Superior temporal gyrus (tissue), 1 donor: ENCODE results near the gene TTC19.
A peak's percentile ranks its signal among the peaks of the same experiment; 100 is the strongest.

Source experiments
- DNase-seq: peaks from one replicate; pipeline ENCODE4 v3.0.0-alpha.2; 2016; ENCODE audit errors: extremely low spot score

Gene TTC19, protein sequence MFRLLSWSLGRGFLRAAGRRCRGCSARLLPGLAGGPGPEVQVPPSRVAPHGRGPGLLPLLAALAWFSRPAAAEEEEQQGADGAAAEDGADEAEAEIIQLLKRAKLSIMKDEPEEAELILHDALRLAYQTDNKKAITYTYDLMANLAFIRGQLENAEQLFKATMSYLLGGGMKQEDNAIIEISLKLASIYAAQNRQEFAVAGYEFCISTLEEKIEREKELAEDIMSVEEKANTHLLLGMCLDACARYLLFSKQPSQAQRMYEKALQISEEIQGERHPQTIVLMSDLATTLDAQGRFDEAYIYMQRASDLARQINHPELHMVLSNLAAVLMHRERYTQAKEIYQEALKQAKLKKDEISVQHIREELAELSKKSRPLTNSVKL

DNA sequence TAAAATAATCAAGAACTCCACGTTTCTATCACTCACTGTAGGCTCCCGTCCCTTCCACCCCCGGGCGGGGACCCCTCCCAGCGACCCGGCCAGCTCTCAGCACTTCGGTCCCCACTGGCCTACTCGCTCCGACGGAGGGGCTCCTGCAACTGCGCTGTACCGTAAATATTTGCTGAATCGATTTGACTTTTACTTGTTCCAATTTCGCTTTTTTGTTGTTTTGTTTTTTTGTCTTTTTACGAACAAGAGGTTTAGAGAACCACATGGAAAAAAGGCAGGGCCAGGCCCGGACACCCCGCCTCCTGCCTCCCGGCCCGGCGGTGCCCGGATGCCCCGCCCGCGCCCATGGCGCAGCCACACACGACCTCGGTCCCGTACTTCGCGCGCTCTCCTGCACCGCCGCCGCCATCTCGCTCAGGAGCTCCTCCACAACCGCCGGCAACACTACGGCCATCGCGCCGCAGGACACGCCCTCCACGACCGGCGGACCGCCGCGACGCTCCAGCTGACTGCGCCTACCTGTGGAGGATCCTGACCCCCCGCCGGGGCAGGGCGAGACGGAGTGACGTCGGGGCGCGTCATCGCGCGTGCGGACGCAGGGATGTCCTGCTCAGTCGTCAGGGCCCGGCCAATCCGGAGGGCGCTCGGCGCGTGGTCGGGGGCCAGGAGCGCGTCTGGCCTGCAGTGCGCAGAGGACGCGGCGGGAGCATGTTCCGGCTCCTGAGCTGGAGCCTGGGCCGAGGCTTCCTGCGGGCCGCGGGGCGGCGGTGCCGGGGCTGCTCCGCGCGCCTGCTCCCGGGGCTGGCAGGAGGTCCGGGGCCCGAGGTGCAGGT is at the start of gene TTC19, which contains the start of gene ZSWIM7:
Gene TTC19, plus strand, starts transcription at position 684 of the 833 bp plus-strand sequence. Its CDS starts 25 bp downstream, at position 709.
Gene ZSWIM7, minus strand, starts transcription at position 564 of the 833 bp plus-strand sequence. Its CDS starts 110 bp downstream, at position 454.
- DNase-seq: peak; percentile 96

DNA sequence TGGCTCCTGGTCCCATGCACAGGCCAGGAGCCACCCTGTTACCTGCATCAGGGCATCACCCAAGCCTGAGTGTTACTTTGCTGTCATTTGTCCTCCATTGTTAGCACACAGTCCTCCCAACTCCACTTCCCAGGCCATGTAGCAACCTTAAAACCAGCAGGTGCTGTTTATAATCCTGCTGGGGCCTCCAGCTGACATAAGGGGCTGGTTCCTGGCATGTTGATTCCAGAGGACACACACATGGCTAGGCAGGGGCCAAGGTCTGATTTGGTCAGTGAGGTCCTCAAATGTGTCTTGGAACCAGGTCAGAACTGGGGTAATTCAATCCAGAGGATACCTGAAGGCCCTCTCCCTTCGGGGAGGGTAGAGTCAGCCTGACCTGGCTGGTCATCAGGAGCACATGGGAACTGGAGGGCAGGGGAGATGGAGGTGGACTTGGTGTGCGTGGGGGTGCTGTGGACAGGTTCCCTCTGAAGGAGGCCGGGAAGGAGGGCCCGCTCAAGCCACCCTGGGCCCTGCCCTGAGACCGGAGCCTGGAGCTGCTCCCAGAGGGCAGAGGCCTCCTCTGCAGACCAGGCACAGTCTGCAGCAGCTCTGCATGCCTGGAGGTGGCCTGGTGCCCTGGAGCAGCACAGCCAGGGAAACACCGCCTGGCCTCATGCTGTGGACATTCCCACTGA is 48.1 kb upstream of the TTC19 start:
- no peak for DNase-seq

DNA sequence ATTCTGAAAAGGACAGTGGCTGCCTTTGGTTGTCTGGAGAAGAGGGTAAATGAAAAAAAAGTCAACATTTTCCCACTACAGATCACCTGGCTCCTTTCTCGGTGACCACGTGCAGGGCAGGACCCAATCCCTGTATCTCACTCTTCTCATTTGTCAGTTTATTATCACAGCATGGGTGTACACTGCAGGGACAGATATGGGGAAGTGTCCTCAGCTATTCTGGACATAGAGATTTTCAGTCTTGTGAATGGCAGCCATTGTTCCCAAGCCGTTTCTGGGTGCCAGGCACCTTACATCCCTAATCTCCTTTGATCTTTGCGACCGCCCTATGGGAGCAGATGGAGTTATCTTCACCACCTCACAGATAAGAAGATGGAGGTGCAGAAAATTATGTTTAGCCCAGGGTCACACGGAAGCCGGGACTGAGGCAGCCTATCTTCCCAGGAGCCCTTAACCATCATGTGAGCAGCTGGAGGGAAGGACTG is 47.5 kb upstream of the TTC19 start:
- DNase-seq: no peak

DNA sequence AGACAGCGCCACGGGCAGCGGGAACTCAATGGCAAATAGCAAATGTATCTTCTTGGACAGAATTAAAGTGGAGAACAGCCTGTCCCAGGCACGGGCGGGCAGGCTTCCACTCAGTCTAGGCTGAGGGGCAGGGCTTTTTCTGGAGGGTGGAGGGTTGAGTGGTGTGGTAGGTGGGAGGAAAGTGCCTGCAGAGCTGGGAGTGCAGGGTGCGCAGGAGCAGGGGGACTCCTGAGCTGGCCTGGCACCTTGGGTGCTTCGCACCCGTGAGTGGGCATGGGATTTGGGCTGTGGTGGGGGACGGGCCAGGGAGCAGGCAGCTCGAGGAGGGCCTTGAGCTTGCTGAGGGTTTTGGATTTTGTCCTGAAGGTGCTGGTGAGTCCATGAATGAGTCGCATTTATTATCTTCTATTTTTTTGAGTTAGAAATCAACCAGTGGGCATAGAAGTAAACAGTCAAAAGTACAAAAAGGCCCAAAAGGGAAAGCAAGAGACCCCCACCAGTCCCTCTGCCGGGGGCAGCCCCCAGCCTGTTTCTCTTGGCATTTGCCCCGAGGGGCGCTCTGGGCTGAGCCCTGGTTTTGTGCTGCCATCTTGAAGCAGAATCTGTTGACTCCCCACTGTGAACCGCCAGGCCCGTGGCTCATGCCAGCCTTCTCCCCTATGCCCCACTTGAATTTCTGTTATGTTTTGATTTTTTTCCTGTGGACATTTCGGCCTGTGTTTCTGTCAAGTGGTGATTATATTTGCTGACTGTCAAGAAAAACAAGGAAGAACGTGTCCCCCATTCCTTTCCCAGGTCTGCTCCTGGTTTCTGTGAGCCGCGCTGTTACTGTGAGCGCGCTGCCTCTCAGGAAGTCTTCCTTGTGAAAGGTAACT is 46.5 kb upstream of the TTC19 start:
- DNase-seq: no peak

DNA sequence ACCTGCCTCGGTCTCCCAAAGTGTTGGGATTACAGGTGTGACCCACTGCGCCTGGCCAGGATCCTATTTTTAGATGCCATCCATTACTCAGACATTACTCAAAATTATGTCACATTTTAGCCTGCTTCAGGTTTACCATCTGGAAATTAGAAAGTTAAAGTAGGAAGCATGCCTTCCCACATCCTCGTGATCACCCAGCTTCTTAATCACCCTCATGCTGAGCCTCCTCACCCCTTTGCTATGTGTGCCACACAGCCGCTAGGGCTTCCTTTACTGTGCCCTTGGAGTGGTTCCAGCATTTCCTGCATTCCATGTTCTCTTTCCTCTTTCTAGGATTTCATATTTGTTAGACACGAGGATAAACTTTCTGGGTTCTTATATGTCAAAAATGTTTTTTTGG is 45.4 kb upstream of the TTC19 start:
- no peak for DNase-seq

DNA sequence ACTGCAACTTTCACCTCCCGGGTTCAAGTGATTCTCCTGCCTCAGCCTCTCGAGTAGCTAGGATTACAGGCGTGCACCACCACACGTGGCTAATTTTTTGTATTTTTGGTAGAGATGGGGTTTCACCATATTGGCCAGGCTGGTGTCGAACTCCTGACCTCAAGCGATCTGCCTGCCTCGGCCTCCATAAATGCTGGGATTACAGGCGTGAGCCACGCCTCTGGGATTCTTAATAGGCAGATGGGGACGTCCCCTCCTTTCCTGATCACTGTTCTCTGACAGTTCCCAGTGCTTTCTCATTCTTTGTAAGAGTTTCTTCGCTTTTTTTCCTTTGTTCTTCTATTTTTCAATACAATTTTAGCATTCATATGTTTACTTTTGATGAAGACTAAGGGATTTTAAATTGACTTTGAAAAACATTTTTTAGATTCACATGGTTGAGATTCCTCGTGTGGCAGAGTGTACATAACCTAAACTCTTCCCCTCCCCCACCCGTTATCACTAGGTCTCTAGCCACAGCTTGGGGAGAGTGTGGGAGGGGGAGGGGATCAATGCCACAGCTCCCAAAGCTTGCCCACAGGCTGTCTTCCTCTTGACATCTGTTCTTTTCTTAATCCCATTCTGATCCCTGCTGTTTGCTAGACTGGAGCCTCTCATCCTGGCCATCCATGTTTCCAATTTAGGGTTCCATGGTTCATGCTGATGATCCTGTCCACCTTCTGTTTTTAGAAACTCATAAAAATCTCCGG is 43.7 kb upstream of the TTC19 start:
- no peak for DNase-seq

DNA sequence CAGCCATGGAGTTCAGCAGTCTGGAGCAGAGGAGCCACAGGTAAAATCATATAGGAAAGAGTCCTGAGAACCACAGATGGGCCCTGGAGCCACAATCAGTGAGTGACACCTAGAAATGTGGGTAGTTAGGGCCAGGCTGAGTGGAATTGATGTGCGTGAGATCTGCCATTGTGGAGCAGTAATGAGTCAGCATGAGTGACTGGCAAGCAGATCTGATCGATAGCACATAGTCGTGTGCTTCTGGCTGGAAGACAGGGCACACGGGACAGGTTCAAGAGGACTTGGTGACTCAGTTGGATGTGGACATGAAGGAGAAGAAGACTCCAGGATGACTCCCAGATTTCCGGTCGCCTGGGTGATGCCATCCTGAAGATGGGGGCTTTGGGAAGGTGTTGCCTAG is 42.4 kb upstream of the TTC19 start:
- DNase-seq: no peak

DNA sequence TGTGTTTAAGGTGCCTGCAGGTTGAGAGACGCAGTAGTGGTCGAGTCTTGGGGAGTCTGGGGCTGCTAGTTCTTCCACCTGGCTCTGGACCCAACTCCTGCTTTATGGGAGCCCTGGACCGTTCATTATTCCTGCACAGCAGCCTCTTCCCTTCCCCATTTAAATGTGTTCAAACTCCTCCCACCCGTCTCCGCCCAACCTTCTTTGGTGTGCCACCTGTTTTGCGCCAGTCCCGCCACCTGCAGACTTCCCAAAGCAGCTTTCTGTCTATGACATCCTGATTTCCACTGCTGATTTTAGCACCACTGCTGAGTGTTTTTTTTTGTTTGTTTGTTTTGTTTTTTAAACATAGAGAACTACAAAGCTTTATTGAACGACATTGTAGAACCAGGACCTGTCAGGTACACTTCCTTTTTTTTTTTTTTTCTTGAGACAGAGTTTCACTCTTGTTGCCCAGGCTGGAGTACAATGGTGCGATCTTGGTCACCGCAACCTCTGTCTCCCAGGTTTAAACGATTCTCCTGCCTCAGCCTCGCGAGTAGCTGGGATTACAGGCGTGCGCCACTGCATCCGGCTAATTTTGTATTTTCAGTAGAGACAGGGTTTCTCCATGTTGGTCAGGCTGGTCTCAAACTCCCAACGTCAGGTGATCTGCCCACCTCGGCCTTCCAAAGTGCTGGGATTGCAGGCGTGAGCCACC is 41.9 kb upstream of the TTC19 start:
- no peak for DNase-seq

DNA sequence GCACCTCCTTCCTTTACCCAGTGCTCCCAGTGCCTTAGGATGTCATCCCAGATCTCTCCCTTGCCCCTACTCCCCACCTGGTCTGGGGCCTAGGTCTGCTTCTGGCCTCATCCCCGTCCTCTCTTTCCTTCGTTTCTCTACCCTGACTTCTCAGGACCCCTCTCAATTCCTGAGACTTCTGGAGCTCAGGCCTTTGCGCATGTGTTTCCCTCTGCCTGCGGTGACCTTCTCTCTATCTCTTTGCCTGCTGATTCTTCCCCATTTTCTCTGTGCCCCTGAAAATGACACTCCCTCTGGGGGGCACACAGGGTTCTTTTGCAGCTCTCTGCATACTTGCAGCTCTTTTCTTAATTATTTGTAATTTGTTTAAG is 41.2 kb upstream of the TTC19 start:
- DNase-seq: no peak

DNA sequence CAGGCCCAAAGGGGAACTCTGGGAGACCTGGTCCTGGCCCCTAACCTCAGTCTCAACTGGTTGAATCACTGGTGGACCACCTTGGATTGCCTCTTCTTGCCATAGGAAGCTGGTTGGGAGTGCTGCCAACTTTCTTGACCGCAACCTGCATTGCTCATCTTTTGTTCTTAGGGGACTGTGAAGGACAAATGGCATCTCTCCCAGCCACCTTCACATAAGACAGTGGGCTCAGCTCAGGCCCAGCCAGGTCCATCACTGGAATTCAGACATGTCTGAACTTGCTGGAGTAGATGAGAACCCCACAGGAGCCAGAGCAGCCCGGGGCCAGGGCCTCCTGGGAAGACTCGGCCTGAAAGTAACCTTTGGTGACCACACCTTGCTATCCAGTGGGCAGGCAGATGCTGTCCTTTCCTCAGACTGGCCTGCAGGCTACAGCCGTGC is 35.9 kb upstream of the TTC19 start:
- DNase-seq: no peak

DNA sequence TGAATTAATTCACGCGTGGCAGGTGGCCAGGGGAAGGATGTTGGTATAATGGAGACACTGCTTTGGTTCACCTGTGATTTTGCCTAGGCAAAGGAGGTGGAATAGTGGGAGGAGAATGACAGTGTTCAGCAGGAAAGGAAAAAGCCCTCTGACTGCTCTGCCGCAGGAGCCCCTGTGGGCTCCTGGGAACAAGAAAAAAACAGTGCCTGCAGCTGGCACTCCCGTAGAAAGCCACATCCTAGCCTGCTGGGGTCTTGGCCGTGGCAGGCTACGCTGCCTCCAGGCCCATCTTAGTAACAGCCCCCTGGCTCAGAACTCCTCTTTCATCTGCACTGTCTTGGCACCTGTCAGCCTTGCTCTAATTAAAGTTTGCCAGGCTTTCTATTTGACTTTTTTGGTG is 34.1 kb upstream of the TTC19 start:
- DNase-seq: no peak

DNA sequence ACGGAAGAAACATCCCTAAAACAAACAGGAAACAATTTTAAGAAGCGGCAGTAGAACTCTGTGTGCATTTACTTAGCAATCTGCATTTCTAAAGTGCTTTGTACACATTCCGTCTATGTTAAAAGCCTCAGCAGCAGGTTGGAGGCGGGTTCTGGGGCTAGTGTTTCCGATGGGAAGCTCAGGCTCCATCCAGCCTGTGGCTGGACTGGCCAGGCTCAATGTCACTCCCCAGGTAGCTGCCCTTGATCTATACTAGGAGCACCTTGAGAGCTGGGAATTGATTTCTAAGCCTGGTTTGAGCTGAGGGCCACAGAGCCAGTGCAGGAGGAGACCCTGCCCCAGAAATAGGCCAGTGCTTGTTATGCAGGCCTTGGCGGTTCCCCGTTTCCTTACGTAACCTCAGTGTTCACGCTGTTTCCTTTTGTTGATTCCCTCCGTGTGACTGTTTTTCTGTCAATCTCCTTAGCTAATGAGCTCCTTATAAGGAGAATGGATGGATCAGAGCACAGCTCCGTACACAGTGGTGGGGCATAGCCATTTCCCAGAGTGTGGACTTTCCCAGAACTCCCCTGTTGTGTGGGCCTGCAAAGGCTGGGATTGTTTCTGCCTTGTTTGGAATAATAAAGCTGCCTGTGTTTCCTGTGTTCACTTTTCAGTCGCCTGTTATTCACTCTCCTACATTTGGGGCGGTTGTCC is 33.3 kb upstream of the TTC19 start:
- DNase-seq: peak; percentile 33

DNA sequence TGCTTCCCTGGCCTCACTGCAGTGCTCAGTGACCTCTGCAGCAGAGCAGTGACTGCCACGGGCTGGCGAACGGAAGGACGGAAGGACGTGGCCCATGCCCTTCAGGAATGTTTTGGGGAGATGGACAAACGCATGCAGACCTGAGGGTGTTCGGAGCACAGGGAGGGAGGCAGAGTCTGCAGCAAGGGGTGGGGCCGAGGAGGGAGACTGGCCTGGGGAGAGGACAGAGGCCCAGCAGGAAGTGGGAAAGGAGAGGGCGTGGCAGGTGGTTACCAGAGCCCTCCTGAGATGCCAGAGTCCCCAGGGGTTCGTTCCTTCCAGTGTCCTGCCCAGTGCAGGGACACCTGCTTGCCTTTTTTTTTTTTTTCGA is 32.8 kb upstream of the TTC19 start:
- DNase-seq: no peak

DNA sequence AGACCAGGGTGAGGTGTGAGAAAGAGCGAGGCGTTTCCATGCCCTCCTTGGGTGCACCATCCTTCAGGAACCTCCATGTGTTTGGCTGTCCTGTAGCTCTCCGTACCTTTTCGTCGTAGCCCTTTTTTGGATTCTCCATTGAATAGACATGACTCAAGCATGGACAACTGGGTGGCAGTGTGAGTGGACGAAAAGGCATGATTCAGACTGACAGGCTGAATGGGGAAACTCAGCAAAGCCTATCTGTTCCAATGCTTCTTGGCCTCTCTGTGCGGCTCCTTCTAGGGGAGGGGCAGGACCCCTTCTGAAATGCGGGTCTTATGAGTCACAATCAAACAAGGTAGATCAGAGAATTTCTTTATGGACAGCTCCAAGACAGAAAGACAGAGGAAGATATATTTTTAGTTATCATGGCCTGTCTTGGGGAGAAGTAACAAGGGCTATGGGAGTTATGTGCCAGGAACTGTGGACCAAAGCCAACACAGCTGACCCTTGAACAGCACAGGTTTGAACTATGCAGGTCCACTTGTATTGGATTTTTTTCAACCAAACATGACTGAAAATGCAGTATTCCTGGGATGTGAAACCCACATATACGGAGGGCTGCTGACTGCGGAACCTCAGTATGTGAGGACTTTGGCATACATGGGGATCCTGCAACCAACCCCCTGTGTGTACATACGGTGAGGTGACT is 31.8 kb upstream of the TTC19 start:
- no peak for DNase-seq

DNA sequence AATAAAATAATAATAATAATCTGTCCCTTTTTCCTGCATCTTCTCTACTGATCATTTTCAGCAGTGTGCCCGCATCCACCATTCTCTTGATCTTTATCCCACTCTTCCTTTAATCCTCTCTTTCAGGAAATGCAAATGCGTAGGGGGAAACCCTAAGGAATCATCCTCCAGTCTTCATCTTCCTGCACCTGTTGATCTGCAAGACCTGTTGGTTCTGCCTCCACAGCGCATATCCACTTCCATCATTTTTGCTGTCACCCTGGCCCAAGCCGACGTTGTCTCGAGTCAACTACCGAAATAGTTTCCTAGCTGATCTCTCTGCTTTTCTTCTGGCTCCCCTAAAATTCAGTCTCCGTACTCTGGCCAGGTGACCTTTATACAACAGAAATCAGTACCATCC is 30.2 kb upstream of the TTC19 start:
- no peak for DNase-seq

DNA sequence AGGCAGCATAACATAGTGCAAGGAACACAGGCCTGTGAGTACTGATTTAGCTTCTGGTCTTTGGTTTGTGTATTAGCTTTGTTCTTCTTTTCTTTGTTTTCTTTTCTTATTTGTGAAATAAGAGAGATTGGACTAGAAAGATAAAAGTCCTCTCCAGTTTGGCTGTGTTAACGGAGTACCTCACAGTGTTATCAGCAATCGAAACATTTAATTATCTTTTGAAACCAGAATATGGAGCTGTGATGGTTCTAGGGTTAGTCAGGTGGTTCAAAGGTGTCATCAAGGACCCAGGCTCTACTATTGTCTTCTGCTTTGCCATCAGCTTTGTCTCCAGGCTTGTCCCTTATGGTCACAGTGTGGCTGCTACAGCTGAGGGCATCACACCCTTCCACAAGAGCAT is 29.1 kb upstream of the TTC19 start:
- no peak for DNase-seq

DNA sequence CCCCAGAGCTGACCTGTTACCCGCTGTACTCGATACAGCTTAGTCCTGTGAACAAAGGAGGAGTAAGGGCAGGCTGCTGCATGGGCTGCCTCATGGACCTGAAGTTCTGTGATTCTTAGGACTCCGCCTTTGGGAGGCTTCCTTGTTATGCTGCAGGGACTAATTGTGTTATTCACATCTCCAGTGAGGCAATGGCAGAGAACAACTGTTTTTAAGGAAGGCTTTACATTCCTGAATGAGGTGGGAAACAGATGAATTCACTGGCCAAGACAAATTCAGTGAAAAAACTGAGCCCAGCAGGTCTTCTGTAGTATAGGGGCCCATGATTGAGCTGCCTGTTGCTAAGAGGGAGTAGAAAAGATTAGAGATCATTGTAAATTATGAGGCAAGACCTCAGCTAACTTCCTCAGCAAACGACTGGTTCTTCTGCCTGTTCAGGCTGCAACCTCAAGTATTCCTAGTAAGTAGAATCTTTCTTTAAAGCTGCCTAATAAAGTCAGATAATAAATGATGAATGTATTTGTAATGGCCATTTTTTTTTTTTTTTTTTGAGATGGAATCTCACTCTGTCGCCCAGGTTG is 28.4 kb upstream of the TTC19 start:
- no peak for DNase-seq

DNA sequence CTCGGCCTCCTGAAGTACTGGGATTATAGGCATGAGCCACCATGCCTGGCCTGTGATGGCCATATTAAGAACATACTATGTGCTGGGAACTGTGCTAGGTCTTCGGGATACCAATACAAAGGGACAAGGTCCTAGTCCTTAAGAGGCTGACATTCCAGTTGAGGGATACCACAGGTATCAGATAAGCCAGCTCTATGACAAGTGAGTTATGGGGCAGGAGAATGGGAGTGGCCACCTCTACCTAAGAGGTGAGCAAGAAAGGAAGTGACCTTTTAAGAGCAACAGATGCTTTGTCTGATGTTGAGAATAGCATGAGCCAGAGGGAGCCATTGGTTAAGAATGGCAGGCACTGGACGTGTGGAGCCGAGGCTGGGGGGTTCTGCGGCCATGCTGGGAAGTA is 27.7 kb upstream of the TTC19 start:
- DNase-seq: no peak
